Stimulated activated CD8-positive, alpha-beta memory T cell treated with anti-CD3 and anti-CD28 coated beads, Interleukin-2, amount 100 ng/mL, for 1 hour (primary cell): ENCODE data around the gene GPR15LG.
"Not testable (repeated sequence)": the region's sequence is repeated elsewhere in the genome, so short reads cannot be mapped to it uniquely, and the experiment has no call there.

Experiments
- DNase-seq, 2 donors: peaks; one replicate each; pipeline ENCODE4 v3.0.0-alpha.2; 2020; ENCODE audit warnings: low read depth in 2 of 2

GPR15LG gene

DNA sequence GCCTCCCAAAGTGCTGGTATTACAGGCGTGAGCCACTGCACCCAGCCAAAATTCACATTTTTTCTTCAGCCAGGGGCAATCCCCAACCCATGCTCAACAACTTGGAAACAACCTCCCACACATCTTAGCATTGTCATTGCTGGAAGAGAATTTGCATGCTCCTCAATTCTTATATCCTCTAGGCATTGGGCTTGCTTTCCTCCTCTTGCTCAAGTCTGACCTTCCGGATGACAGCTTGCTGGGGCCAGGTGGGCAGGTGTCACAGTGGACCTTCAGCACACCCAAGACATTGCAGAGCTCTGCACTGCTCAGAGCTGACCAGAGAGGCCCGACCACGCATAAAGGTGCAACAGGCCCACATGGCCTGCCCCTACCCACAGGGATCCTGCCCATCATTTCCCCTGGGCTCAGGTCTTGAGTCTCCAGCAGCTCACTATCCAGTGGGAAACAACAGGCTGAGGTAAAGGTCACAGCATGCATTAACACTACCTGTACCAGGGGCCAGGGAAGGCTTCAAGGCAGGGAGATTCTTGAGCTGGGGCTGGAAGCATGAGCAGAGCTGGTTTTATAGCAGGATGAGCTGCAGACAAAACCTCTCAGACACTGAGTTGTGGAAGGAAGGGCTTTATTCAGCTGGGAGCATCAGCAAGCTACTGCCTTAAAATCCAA lies 6.8 kb upstream of the GPR15LG start:
- DNase-seq, result no peak

DNA sequence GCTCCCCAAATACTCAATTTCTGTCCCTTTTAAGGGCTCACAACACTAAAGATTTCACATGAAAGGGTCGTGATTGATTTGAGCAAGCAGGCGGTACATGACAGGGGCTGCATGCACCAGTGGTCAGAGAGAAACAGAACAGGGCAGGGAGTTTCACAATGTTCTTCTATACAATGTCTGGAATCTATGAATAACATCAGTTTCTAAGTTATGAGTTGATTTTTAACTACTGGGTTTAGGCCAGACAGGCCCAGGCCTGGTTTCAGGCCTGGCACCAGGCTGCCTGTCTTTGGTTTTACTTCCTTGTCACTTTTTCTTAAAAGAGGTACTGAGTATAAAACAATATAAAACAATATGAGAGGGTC lies 6.3 kb upstream of the GPR15LG start:
- not testable (repeated sequence) for DNase-seq

DNA sequence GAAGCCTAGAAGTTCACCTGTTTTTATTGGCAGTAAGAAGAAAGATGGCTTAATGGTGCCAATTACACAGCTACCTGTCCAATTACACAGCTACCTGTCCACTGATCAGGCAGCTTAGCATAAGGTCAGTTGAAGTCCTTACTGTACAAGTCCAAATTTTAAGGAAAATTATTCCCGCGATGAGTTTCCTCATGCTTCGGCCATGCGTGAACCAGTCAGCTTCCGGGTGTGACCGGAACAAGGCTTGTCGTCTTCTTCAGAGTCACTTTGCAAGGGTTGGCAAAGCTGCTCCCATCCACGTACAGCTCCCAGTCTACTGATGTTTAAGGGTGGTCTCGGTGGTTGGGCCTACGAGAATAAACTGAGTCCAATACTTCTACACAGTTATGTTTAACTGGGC lies 5.2 kb upstream of the GPR15LG start:
- not testable (repeated sequence) for DNase-seq

DNA sequence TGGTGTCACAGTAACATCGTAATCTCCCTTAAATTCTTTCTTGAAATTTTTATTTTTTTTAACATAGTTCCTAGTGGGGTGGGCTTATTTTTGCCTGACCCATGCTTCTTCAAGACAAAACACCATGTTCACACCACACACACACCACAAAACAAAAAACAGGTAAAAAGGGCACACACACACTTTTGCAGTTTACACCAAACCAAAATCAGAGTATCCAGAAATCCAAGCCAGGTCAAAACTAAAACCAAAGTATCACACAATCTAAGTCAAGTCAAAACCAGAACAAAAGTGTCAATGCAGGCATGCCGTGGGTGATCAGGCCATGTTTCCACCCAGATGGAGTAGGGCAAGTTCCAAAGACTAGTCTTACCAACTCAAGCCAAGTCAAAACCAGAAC lies 2.4 kb upstream of the GPR15LG start:
- DNase-seq, result not testable (repeated sequence)

DNA sequence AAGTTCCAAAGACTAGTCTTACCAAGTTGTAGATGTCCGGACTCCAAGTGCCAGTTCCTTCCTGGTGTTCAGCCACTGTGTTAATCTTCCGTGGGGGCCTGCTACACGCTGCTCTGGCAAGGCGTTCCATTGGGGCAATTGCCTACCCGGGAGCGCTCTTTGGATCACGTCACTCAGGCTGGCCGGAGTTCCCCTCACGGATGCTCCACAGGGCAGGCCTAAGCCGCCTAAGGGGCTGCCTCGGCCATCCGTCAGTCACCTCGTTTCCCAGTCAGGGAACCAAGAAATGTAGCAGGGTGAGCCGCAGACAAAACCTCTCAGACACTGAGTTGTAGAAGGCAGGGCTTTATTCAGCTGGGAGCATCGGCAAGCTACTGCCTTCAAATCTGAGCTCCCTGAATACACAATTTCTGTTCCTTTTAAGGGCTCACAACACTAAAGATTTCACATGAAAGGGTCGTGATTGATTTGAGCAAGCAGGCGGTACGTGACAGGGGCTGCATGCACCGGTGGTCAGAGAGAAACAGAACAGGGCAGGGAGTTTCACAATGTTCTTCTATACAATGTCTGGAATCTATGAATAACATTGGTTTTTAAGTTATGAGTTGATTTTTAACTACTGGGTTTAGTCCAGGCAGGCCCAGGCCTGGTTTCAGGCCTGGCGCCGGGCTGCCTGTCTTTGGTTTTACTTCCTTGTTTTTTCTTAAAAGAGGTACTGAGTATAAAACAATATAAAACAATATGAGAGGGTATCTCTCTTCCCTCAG lies 1.7 kb upstream of the GPR15LG start:
- not testable (repeated sequence) for DNase-seq

DNA sequence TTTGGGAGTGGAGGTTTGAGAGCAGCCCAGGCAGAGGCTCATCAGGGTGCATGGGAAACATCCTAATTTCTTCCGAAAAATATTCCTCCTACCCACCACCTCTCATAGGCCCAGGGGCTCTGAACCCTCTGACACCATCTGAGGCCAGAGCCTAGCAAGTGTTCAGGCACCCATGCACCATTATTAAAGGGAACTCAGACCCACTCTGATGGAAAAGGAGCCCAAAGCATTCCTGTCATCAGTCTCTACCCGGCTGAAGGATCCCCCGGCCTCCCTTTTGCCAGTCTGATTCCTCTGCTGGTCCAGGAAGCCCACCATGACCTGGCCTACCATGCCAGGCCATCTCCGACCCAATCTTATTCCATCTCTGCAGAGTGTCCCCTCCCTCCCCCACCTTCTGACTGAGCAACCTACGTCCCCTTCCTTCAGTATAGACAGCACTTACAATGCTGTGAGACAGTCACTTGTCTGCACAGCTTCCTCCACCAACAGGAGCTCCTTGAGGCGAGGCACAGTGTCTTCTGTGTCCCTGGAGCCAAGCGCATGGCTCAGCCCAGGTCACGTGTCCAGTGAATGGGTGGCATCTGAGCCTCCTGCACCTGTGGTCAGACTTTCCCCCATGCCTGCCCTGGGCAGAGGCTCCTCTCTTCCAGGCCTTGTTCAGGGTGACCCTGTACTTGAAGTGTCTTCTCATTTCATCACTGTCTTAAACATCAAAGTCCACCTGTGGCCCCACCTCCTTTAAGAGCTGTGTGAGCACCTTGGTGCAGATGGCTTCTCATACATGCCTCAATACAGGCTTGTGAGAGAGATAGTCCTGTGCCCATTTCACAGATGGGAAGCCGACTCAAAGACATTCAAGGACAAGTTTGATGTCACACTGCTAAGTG lies 889 bp upstream of the GPR15LG start:
- no peak for DNase-seq

DNA sequence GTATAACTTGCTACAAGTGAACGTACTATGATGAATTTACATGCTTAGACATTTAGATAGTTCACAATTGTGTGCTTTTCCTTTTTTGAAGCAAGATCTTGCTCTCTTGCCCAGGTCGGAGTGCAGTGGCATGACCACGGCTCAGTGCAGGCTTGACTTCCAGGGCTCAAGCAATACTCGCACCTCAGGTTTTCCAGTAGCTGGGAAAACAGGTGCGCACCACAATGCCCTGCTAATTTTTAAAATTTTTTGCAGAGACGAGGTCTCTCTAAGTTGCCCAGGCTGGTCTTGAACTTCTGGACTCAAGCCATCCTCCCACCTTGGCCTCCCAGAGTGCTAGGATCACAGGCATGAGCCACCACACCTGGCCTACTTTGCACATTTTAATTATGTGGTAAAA lies 1.8 kb downstream of the GPR15LG start:
- no peak for DNase-seq

DNA sequence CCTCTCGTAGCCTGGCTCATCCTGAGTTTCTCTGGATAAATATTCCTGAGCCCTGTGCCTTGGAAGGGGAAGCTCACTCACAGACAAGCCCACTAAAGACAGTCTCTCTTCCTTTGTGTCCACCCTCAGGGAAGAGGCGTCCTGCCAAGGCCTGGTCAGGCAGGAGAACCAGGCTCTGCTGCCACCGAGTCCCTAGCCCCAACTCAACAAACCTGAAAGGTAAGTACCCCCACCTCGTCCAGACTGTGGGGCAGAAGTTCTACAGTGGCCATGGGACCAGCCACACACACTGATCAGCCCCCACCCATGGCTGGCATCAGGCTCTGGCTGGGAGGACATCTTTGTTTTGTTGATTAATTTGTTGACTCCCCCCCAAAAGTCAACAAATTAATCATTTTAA lies 2.8 kb downstream of the GPR15LG start:
- no peak for DNase-seq

DNA sequence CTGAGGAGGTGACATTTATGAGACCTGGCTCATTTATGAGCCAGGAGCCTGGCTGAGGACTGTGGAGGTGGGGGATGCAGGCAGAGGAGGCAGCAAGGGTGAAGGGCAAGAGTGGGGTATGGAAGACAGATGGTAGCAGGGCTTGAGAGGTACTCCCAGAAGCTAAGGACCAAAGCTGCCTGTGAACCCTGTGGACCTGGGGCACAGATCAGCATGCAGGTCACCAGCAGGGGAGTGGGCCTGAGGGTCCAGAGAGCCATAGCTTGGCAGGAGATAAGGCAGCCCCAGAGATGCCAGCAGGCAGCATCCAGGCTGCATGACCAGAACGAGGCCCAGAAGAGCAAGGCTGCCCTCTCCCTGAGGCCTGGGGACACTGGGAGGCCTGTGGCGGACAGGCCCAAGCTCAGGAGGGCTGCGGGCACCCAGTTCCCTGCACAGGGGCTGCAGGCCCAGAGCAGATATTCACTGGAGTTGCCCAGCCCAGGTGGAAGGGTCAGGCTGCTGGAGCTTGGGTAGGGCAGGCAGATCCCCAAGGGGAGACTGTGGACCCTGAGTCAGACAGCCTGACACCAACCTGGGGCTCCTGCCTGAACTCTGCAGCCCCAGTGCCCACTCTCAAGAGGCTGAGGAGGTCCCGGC lies 3.4 kb downstream of the GPR15LG start:
- DNase-seq, result no peak

DNA sequence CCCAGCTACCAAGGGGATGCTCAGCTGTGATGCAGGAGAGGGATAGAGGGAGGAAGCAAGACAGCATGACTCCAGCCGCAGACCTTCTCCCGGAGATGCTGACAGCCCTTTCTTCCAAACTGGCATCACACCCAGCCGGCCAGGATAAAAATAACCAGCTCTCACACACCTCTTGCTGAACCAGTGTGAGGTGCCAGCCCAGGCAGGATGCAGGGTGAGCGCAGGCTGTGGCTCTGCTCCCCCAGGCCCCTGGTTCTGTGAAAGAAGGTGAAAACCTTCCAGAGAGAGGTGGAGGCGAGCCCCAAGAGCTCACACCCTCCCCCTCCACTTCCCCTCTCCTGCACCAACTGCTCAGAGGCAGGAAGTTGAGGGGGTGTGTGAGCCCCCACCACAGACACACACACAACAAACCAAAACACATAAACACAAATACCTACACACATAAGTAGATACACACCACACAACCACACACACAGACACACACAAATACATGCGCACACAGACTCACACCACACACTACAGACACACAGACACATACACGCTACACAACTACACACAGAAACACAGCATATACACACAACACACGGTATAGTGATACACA lies 4.0 kb downstream of the GPR15LG start:
- peak; percentile 18 to 21 for DNase-seq

DNA sequence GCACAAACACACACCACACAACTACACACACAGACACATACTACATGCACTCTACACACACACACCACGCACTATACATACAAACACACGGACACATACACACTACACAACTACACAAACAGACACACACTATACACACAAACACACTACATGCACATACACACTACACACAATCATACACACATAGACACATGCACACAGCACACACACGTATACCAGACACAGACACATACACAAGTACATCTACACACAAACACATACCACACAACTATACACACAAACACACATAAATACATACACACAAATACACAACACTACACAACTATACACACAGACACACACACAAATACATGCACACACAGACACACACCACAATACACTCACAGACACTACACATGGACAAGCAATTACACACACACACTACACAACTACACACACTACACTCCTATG lies 4.6 kb downstream of the GPR15LG start:
- no peak for DNase-seq

DNA sequence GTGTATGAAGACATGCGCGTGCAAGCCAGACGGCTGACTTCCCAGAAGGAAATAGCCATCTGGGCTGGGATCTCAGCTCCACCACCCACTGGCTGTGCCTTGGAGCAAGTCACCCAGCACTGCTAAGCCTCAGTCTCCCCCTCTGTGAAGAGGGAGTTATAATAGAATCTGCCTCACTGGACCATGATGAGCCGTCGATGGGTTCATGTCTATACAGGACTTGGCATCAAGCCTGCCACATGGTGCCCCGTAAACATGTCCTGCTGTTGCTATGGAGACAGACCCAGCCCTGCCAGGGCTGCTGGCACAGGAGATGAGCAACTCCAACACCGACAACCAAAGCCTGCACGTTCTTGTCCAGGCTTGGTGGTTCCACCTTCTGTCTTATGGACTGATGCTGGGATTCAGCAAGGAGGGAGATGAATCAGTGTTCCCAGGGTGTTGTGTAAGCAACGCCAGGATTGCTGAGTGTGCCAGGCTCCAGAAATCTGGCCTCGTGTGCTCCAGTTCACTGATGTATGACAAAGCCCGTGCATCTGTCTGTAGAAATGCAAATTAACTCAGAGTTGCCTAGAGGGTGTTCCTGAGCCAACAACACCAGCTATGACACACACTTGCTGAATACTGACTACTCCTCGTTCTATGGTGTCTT lies 5.6 kb downstream of the GPR15LG start:
- no peak for DNase-seq

DNA sequence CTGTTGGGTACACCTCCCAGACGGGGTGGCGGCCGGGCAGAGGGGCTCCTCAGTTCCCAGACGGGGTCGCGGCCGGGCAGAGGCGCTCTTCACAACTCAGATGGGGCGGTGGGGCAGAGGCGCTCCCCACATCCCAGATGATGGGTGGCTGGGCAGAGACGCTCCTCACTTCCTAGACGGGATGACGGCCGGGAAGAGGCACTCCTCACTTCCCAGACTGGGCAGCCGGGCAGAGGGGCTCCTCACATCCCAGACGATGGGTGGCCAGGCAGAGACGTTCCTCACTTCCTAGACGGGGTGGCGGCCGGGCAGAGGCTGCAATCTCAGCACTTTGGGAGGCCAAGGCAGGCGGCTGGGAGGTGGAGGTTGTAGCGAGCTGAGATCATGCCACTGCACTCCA lies 6.8 kb downstream of the GPR15LG start:
- DNase-seq, result not testable (repeated sequence)

DNA sequence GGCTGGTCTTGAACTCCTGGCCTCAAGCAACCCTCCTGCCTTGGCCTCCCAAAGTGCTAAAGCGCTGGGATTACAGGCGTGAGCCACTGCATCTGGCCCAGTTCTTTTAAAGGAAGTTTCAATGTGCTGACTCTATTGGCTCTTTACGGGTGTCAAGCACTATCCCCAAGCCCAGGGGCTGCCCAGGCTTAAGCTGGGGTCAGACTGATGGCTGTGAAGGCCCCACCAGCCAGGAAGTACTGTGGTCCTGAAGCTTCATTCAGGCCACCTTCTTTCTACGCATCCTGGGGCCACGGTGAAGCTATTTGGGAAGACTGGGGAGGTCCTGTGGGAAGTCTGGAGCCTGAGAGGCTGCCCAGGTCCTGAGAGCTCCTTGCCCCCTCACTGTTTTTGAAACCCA lies 8.0 kb downstream of the GPR15LG start:
- DNase-seq, result no peak

DNA sequence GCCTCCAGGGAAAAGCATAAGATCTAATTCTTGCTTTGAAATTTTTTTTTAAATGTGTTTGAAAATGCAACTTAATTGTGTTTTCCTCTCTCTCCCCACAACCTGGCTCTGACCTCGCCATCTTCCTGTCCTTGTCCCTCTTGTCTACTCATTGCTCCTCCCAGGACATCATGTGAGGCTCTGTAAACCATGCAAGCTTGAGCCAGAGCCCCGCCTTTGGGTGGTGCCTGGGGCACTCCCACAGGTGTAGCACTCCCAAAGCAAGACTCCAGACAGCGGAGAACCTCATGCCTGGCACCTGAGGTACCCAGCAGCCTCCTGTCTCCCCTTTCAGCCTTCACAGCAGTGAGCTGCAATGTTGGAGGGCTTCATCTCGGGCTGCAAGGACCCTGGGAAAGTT lies 10.9 kb downstream of the GPR15LG start:
- DNase-seq, result no peak

DNA sequence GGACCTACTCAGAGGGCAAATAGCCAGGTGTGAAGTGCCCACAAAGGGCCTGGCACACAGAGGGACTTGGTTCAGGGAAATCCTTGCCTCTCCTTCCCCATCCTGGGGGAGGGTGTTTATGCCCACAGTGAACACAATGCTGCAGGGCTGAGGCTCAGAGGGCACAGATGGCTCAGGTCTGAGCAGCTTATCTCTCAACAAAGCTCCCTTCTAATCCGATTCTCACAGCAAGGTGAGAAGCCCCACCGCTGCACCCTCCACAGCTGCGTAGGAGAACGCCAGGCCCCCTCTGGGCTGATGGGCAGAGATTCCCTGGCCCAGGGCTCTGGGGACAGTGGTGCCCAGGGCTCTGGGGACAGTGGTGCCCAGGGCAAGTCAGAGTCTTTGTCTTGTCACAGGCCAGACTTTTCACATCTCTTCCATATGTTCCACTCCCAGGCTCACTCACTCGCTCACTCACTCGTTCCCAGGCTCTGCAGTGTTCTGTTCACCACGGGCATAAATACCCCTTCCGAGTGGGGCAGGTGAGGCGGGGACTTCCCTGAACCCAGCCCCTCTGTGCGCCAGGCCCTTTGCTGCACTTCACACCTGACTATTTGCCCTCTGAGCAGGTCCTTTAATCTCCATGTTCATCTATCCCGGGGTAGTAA lies 12.1 kb downstream of the GPR15LG start:
- no peak for DNase-seq

DNA sequence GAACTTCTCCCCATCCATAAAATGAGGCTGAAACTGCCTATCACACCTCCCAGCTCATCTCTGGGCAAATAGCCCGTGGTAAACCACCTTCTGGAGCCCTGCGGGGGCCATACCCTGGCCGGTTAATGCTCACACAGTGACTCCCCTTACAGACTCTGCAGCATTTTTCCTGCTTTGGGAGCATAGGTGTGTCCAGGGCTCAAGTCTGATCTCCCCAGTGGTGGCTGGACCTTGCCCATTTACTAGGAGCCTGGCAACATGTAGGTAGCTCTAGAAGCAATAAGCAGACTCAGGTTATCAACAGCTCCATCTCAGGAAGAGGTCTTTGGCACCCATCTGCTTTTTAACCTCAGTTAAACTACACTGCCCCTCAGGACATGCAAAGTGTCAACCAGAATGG lies 15.2 kb downstream of the GPR15LG start:
- no peak for DNase-seq

DNA sequence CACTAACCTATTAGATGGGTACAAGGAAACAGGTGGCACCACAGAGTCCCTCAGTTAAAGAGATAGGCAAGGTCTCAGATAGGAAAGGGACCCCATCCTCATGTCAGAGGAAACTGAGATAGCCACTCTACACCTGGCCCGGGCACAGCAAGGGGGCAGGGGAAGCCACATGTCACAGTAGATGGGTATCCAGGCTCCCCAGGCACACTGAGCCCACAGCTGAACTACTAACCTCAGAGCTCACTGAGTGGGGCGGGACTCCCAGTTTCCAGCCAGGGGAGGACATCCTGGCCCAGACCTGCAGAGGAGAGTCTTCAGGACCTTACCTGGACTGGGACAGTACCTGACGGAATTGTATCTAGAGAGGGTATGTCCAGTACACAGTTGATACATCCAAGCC lies 17.0 kb downstream of the GPR15LG start:
- DNase-seq, result no peak

DNA sequence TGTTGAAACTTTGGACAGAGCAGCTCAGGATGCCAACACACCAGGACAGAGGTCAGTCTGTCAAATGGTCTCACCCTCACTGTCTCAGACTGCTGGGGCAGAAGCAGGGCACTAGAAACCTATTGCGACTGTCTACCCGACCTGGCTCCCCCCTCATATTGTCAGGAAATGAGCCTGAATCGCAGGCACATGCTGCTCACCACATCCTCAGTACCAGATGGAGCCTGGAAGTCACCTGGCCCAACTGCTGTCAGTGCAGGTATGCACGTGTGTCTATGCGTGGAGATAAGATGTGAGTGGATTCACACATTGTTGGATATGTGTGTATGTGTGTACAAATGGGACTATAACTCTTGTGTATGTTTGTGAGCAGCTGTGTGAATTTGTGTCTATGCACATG lies 17.5 kb downstream of the GPR15LG start:
- DNase-seq, result no peak

DNA sequence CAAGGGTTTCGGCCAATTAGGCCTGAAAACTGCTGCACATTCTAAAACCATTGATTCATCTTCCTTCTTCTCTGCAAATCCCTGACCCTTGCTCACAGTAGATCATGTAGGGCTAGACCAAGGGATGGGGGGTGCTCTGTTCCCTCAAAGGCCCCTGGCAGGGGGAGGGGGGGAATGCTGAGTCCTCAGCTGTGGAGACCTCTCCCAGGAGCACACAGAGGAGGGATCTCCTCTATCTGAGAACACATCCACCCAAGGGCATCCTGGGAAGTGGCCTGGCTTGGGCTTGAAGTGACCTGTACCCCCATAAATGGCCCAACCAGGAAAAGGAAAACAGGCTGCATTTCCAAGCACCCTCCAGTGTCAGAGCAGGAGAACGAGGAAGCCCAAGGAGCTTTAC lies 19.7 kb downstream of the GPR15LG start:
- DNase-seq, result no peak
